ENCODE measurements around the gene CC2D2A.
"Not testable (repeated sequence)": the region's sequence is repeated elsewhere in the genome, so short reads cannot be mapped to it uniquely, and the experiment has no call there.

CC2D2A gene

DNA sequence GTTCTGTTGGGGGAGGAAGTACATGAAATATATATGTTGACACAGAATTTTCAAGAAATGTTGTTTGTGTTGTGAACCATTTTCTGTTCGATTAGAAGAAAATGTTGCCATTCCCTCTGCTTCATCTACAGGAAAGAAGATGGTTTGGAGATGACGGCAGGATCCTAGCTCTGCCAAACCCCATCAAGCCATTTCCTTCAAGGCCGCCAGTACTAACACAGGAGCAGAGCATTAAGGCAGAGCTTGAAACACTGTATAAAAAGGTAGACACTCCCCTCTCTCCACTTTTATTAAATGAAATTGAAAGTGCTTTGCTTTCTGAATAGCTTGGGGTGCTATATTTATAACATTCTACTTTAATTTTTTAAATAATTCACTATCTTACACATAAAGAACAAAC is 46.8 kb downstream of the CC2D2A start:
- no peak for DNase-seq (ENCODE audit: low spot score)

DNA sequence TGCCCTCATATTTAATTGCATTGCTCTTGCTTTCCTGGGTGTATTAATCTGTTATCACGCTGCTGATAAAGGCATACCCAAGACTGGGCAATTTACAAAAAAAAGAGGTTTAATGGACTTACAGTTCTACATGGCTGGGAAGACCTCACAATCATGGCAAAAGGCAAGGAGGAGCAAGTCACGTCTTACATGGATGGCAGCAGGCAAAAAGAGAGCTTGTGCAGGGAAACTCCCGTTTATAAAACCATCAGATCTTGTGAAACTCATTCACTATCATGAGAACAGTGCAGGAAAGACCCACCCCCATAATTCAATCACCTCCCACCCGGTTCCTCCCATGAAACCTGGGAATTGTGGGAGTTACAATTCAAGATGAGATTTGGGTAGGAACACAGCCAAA is 48.0 kb downstream of the CC2D2A start:
- DNase-seq (ENCODE audit: low spot score) = not testable (repeated sequence)

DNA sequence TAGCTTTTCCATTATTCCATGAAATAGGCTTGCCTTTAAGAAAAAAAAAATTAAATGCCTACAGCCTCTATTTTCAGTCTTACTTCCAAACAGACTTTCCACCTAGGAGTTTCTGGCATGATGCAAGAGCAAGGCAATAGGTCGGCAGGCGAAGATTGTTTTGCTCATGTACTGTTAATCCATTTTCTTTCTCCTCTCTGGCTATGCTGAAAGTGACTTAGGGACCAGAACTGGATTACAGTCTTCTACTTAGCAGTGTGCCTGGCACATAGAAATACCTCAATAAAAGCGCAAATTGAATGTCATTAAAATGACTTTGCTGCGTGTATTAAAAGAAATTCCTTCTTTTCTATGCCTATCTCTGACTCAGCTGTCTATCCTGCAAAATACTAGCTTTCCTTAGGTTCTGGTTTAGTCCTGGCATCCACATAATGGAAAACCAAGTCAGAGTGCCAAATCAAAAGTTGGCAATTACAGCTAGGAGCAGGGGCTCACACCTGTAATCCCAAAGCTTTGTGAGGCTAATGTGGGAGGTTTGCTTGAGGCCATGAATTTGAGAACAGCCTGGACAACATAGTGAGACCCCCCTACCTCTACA is 51.9 kb downstream of the CC2D2A start:
- DNase-seq (ENCODE audit: low spot score) = no peak

DNA sequence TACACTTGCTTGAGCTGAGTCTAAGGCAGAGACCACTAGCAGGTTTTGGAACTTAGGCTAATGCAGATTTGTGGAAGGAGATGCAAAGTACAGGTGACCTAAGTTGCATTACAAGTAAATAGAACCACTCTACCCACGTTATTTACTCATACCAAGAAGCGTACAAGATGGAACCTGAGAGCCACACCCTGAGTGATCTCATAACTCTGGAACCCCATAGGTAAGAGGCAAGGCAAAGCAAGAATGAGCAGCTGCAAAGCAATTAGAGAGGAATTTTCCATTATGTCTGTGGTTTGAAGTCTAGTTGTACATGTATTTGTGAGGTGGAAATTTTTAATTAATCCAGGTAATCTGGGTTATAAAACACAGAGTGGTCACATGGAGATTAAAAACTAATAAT is 55.4 kb downstream of the CC2D2A start:
- DNase-seq (ENCODE audit: low spot score) = no peak

DNA sequence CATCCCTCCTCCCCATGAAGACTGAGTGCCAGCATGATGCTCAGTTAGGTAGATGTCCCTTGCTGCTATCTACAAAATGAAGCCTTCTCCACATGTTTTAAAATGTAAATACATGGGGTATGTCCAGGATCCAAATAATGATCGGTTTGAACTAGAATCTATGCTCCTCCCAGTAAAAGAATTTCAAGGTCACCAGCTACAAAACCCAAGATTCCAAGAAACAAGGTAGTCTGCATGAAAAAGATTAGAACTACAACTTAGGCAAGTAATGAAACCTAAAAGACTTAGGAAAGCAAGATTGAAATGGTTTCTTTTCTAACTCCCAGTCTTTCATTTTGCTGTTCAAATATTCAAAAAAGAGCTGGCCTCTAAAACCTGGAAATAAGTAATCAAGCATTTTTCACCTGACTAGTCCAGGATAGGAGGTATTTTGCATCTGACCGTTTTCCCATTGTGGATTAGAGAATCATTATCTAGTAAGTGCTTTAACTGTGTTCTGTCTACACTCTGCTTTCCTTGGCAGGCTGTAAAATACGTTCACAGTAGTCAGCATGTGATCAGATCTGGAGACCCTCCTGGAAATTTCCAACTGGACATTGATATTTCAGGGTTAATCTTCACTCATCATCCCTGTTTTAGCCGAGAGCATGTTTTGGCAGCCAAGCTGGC is 57.4 kb downstream of the CC2D2A start:
- DNase-seq (ENCODE audit: low spot score) = no peak

DNA sequence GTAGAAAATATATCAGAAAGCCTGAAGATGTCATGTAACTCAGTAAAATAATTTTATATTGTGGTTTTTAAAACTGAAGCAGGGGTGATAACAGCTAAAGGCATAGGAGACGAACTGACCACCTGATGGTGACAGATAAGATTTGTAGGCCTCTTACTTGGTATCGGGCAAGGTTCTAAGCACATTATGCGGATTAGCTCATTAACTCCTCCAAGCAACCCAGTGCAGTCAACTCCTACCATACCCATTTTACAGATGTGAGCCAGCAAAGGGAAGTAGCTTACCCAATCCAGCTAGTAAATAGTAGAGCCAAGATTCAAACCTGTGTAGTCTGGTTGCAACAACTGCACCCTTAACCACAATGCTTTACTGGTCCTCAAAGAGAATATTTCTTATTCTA is 62.1 kb downstream of the CC2D2A start:
- no peak for DNase-seq (ENCODE audit: low spot score)

DNA sequence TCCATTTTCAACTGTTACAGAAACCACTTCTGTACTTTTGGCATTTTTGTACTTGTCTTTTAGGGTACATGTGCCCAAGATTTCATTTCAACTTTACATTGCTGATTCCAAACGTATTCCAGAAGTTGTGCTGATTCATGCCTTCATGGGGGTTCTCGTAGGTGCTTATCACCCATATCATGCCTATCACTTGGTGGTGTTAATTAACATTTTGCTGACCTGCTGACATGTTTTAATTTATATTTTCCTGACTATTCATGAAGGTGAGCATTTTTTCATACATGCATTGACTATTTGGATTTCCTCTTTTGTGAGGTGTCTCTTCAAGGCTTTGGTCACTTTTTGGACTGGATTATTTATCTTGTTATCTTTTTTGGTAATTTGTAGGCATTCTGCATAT is 64.1 kb downstream of the CC2D2A start:
- DNase-seq (ENCODE audit: low spot score) = no peak

DNA sequence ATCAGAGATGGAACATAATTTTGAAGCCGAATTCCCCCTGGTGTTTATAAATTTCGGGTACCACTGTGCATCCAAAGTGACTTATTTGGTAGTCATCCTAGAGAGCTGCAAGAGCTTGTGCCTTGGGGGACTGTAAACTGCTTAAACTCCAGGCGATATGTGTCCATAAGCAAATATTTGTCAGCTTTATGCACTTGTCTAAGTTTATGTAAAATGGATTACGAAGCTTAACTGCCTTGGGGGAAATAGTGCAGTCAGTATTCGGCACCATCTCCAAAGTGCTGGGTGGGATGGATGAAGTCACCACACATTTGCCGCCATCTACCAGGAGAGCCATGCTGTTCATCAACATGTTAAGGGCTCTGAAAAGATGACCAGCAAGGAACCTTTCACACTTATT is 65.9 kb downstream of the CC2D2A start:
- no peak for DNase-seq (ENCODE audit: low spot score)

DNA sequence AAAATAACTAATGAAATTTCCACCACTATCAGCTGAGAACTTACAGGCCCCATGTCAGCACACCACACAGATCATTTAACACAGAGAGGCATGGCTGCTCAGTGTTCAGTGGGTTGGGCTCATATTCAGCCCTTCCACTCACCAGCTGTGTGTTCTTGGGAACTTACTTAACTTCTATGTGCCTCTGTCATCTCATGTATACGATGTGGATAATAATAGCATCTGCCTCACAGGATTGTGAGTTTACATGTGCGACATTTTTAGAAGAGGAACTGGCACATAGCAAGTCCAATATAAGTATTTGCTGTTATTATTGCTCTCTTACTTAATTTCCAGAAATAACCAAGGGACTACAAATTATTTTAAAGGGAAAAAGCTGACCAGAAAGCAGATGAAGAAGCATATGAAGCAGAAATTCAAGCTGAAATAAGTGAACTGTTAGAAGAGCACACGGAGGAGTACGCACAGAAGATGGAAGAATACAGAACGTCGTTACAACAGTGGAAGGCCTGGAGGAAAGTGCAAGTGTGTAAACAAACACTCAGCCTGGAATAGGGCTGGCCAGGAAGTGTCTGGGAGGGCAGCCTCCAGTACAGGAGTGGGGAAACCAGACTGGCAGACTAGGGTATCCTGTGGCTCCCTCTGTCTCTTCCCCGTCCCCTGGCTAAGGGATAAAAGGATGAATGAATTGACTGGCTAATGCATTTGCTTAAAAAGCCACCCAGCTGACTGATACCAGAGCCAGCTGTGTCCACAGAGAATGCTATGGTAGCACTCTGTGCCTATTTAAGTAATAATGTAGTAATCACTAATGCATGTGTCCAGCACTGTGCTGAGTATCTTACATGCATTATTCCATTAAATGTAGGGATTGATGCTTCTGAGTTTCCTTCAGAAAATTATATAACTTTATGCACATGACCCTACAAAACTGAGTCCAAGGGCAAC is 67.1 kb downstream of the CC2D2A start:
- DNase-seq (ENCODE audit: low spot score) = no peak

DNA sequence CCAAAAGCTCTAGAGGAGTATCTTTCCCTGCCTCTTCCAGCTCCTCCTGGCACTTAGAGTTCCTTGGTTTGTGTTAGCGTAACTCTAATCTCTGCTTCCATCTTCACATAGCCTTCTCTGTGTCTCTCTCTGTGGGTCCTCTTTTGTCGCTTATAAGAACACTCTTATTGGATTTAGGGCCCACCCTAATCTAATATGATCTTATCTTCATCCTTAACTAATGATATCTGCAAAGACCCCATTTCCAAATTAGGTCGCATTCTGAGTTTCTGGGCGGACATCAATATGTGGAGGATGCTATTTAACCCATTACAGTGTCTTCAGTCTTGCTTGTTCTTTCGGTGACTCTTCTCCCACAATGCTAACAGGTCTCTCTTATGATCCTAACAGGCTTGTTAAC is 72.3 kb downstream of the CC2D2A start:
- no peak for DNase-seq (ENCODE audit: low spot score)

DNA sequence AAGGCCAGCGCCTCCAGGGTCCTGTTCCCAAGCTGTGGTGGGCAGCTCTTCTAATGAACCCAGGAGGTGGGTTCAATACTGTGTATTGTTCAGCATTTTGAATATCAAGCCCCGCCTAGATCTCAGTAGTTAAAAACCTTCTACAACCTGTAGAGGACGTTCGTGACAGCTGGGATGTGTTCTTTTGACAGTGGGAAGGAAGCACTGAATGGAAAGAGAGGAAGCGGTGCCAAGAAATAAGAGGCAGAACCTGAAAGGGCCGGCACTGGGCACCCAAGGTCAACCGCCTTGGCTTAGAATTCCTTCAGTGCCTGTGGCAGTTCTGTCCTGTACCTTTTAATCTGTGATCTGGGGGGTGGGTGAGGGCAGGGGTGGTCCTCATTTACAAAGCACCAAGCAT is 73.1 kb downstream of the CC2D2A start:
- no peak for DNase-seq (ENCODE audit: low spot score)

DNA sequence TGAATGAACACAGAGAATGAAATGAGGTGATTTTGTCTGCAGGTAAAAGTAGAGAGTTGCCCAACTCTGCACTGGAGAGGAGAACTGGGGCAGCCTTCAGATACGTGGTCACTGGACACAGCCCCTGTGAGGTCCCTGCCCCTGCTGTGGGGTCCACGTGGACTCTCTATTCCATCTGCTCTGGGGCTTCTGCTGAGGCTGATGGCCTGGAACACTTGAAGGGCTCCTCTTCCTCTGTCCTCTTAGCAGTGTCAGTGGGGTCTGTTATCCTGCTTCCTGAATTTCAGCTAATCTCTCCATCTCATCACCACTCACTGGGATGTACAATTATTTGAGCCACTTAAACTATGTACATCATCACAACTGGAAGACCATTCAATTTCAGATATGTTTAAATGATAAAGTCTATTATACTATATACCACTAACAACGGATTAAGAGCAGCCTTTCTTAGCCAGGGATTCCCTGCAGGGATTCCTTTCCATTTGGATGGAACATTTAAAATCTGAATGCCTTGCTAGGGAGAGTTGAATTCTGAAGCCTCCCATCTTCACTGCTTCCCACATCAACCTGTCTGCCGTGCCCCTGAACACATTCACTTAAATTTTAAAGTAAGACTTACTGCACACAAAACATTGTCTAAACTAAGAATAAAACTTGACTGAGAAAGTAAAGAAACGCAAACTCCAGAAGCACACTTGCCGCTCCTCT is 74.0 kb downstream of the CC2D2A start:
- DNase-seq (ENCODE audit: low spot score) = no peak

DNA sequence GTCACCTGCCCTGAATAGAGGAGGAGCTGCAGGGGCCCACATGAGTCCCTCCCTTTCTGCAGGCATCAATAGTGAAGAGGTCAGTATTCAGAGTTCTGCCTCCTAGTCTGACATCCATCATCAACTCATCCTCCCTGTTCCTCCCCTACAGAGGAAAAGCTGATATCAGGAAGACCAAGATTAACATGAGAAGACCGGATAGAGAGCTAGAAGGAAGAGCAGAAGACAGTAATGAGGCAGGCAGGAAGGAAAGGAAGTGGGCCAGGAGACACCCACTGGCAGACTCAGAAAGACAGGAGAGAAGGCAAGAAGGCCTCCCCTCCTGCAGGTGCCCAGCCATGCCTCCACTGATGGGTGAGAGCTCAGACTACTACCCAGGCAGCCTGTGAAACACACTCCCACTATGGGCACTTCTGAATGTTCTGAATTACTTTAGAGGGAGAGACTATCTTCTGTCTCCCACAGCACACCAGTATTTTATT is 74.6 kb downstream of the CC2D2A start:
- no peak for DNase-seq (ENCODE audit: low spot score)

DNA sequence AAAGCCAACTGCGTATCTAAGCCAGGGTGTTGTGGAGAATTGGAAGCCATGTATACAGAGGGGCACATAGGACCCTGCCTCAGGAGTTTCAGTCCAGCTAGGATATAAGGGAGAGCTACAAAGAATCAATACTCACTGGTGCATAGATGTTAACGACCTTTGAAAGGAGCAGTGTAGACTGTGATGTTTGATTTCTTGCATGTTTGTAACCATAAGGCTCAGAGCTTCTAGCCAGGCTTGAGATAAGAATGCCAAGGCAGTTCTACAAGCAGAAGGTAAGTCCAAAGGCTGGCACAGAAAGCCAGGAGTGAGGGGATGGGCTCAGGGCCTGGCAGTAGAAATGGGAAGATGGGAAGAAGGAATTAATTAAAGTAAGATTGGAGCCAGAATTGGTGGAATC is 75.7 kb downstream of the CC2D2A start:
- DNase-seq (ENCODE audit: low spot score) = no peak

DNA sequence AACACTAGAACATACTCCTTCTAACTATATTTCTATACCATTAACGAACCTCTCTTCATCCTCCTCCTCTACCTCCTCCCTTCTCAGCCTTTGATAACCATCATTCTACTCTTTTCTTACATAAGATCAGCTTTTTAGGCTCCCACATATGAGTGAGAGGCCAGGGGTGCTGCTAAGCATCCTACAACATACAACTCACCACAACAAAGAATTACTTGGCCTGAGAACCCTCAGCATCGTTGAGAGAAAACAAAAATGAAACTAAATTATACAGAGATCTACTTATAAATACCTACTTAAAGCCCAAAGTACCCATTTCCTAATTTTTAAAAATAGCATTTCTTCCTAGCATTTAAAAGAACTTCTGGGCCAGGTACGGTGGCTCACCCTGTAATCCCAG is 77.7 kb downstream of the CC2D2A start:
- DNase-seq (ENCODE audit: low spot score) = peak; percentile 13

DNA sequence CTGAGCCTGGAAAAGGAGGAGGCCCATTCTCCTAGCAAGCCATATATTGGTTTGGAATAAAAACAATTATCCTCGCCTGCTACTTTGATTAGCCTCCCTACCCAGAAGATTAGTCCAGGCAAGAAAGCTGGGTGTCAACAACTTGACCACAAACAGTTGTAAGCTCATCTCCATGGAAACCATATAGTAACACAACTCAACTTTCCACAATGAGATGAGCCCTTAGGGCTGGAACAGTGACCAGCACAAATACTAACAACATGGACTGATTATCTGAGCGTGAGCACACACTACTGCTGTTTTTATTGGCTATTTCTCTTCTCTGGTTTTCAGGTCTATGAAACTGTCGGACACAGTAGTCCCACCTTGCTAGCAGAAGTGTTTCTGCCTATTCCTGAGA is 80.8 kb downstream of the CC2D2A start:
- DNase-seq (ENCODE audit: low spot score) = no peak

DNA sequence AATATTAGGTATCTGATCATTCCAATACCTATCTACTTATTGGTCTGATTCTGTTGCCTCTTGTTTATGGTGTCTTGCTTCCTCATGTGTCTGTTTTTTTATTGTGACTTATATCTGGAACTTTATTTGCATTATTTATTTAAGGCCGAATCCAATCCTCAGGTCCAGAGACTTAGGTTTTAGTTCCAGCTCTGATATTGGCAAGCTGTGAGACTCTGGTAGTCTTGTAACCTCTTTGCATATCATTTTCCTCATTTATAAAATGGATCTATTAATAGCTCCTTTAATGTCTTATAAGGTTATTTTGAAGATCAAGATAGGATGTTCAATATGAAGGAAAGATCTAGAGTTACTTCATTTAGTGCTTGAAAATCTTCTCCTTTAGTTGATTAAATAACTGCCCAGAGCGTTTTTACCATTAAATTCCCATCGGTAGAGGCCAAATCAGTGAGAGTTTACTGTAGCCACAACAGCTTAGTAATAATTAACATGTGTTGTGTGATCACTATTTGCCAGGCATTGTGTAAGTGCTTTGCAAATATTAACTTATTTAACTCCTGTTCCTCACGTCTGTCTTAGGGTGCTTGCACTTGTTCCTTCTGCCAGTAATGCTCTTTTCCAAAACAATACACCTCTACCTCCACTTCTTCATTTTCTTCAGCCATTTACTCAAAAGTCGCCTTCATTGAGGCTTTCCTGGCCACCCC is 82.2 kb downstream of the CC2D2A start:
- DNase-seq (ENCODE audit: low spot score) = no peak

DNA sequence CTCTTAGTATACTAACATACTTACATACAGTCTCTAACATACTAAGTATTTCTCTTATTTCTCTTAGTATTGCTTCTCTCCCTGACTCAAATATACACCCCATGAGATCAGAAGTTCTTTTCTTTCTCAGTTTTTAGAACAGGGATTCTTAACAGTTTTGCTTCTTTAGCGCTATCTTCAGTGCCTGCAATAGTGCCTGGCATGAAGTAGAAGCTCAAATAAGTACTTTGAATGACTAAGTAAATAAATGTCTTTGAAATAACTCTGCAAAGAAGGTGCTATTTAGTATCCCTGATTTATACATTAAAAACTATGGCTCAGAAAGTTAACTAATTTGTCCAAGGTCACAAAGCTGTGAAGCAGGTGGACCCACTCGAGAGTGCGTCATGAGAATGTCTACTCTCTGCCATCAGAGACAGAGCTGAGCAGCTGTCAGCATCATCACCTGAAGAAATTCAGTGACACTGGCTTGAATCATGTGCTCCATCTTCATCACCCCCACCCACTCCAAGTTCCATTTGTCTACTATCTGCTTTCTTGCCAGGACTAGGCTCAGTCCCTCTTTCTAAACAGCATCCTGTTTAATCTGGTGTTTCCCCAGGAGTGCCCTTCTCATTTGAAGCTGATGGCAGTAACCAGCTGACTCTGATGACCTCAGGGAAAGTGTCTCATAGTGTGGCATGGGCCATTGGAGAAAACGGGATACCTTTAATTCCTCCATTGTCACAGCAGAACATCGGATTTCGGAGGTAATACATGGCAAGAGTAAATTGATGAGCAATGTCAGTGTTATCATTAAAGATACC is 83.1 kb downstream of the CC2D2A start:
- no peak for DNase-seq (ENCODE audit: low spot score)

DNA sequence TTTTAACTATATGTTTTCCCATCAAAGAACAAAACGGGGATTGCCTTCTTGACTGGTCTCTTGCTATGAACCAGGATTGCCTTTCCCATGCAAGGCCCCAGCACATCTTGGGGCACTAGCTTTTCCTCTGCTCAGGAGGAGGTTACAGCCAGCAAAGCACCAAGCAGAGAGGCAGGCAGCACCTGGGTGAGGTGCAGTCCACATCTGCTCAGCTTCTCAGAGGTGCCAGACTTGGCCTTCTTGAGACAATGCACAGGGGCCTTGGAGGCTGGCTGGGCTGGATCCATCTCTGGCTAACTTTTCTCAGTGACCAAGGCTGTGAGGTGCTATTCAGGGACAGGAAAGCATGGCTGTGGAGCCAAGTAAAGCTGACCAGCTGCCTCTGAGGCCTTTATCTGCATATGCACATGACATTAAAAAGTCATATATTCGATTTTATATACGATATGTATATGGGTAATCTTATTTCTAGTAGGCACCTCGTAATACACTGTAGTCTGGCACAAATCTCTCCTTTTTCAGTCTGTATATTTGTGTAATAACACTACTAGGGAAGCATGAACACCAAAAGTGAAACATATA is 86.9 kb downstream of the CC2D2A start:
- DNase-seq (ENCODE audit: low spot score) = no peak

DNA sequence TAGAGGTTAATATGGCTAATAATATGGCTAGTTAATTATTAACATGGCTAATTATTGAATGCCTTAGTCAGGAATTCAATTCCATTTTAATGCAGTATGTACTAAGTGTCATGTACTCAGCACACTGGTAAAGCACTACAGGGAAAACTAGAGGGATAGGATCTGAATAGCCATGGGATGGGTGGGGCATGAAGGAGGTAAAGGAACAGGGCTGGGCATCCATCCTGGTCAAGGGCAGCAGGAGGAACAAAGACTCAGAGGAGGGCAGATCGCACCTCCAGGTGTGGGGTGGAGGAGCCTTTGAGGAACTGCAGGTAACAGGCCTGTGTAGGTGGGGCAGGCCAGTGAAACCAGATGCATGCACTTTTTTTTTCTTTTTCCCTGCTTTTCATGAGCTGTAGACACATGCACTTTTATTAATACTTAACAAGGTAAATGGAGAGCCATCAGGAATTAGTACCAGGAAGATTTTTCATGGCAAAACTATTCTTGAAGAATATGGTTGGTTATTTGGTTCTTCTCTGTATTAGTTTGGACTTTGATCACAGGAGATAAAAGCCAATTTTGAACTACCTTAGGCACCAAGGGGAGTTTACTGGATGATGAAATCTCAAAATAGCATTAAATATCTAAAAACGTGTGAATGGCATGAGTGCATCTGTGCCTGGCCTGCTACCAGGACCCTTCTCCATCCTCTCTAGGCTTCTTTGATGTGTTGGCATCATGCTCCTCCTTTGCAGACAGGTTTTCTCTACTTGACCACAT is 88.3 kb downstream of the CC2D2A start:
- no peak for DNase-seq (ENCODE audit: low spot score)
